AG09309 (cell line): ENCODE results near the gene ALG9.

Experiments
- DNase-seq: peaks from one replicate; pipeline ENCODE4 v3.0.0-alpha.2; 2010; ENCODE audit warnings: low read depth
- H3K4me3 ChIP-seq: 2 replicates; pipeline ENCODE4 v1.5.1; 2011; ENCODE audit warnings: mild to moderate bottlenecking, low read depth, low read length, moderate library complexity; ENCODE audit not compliant: control insufficient read depth
- CTCF ChIP-seq: IDR thresholded peaks from 2 replicates; pipeline ENCODE4 v1.5.1; 2011; ENCODE audit warnings: mild to moderate bottlenecking, low read depth, low read length, inconsistent platforms; ENCODE audit not compliant: insufficient read depth, control insufficient read depth; ENCODE audit errors: missing control alignments

Gene ALG9

GRCh38 chr11:111833524-111833923 lies 37.9 kb downstream of the ALG9 start:
- TF ChIP-seq CTCF: peak; percentile 20
- H3K4me3 ChIP-seq: no peak overlapping the region
- no peak for DNase-seq

GRCh38 chr11:111829185-111829968 lies 42.0 kb downstream of the ALG9 start:
- no peak for DNase-seq
- no peak for TF ChIP-seq CTCF
- H3K4me3 ChIP-seq: no peak overlapping the region

GRCh38 chr11:111826322-111826950 lies 44.9 kb downstream of the ALG9 start:
- H3K4me3 ChIP-seq: no peak overlapping the region
- no peak for TF ChIP-seq CTCF
- DNase-seq: no peak

- no peak overlapping the region for H3K4me3 ChIP-seq
- no peak for DNase-seq
- no peak for TF ChIP-seq CTCF
Measured at GRCh38 chr11:111823629-111824028, 47.8 kb downstream of the ALG9 start.

GRCh38 chr11:111823131-111823530 lies 48.2 kb downstream of the ALG9 start:
- no peak for DNase-seq
- H3K4me3 ChIP-seq: no peak overlapping the region
- TF ChIP-seq CTCF: no peak

GRCh38 chr11:111819829-111820237 lies 51.5 kb downstream of the ALG9 start:
- no peak for DNase-seq
- TF ChIP-seq CTCF: no peak
- no peak overlapping the region for H3K4me3 ChIP-seq
